Measurements from ENCODE around the gene RAD51B.
"Not testable (repeated sequence)": the region's sequence is repeated elsewhere in the genome, so short reads cannot be mapped to it uniquely, and the experiment has no call there.

RAD51B gene

GRCh38 chr14:68181519-68182326, 362.1 kb downstream of the RAD51B start:
- no peak overlapping the region for H3K4me3 ChIP-seq (replicated peaks in 1 of 2; ENCODE audit: low read depth in 2 of 2, low read length in 2 of 2)
- TF ChIP-seq, protein P1, sequence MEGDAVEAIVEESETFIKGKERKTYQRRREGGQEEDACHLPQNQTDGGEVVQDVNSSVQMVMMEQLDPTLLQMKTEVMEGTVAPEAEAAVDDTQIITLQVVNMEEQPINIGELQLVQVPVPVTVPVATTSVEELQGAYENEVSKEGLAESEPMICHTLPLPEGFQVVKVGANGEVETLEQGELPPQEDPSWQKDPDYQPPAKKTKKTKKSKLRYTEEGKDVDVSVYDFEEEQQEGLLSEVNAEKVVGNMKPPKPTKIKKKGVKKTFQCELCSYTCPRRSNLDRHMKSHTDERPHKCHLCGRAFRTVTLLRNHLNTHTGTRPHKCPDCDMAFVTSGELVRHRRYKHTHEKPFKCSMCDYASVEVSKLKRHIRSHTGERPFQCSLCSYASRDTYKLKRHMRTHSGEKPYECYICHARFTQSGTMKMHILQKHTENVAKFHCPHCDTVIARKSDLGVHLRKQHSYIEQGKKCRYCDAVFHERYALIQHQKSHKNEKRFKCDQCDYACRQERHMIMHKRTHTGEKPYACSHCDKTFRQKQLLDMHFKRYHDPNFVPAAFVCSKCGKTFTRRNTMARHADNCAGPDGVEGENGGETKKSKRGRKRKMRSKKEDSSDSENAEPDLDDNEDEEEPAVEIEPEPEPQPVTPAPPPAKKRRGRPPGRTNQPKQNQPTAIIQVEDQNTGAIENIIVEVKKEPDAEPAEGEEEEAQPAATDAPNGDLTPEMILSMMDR (IDR thresholded peaks at IDR 0.05; ENCODE audit: low read depth, low read length), result no peak
- peak; percentile 62 to 67 for DNase-seq (ENCODE audit: low read depth in 2 of 2)

- DNase-seq (ENCODE audit: low read depth in 2 of 2), result no peak
- TF ChIP-seq, protein P1 (IDR thresholded peaks at IDR 0.05; ENCODE audit: low read depth, low read length), result no peak
- H3K4me3 ChIP-seq (replicated peaks in 1 of 2; ENCODE audit: low read depth in 2 of 2, low read length in 2 of 2), result no peak overlapping the region
These were observed 362.9 kb downstream of the RAD51B start for GRCh38 chr14:68182492-68182891.

DNA sequence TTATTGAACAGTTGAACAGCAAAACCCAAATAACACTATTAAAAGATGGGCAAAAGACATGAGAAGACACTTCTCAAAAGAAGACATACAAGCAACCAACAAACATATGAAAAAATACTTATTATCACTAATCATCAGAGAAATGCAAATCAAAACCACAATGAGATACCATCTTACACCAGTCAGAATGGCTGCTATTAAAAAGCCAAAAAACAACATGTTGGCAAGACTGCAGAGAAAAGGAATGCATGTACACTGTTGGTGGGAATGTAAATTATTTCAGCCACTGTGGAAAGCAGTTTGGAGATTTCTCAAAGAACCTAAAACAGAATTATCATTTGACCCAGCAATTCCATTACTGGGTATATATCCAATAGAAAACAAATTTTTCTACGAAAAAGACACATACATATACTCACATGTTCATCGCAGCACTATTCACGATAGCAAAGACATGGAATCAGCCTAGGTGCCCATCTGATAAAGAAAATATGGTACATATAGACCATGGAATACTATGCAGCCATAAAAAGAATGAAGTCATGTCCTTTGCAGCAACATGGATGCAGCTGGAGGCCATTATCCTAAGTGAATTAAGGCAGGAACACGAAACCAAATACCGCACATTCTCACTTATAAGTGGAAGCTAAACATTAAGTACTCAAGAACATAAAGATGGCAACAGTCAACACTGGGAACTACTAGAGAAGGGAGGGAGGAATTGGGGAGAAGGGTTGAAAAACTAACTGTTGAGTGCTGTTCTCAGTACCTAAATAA, 367.1 kb downstream of the RAD51B start:
- H3K4me3 ChIP-seq (replicated peaks in 1 of 2; ENCODE audit: low read depth in 2 of 2, low read length in 2 of 2), result not testable (repeated sequence)
- DNase-seq (ENCODE audit: low read depth in 2 of 2), result peak; percentile 47 to 50

- TF ChIP-seq, protein P1 (IDR thresholded peaks at IDR 0.05; ENCODE audit: low read depth, low read length), result no peak
- DNase-seq (ENCODE audit: low read depth in 2 of 2), result no peak
- no peak overlapping the region for H3K4me3 ChIP-seq (replicated peaks in 1 of 2; ENCODE audit: low read depth in 2 of 2, low read length in 2 of 2)
These were observed 368.6 kb downstream of the RAD51B start for GRCh38 chr14:68188174-68188573.

DNA sequence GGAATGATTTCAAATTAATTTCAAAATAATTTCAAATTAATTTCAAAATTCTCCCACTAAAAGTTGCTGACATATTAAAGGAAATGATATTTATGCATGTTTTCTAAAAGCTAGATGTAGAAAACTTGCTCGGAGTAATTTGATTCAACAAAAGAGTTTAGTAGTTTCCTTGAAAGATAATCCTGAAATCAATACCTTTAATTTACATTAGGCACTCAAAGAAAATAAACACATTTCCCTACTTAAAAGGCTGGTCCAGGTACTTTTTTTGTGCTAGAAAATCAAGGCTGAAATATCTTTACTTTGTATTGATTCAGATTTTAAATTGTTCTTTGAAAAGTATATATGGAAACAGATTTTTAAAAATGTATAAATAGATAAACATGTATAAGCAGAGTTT, 370.5 kb downstream of the RAD51B start:
- DNase-seq (ENCODE audit: low read depth in 2 of 2), result no peak
- TF ChIP-seq, protein P1 (IDR thresholded peaks at IDR 0.05; ENCODE audit: low read depth, low read length), result no peak
- H3K4me3 ChIP-seq (replicated peaks in 1 of 2; ENCODE audit: low read depth in 2 of 2, low read length in 2 of 2), result no peak overlapping the region

DNA sequence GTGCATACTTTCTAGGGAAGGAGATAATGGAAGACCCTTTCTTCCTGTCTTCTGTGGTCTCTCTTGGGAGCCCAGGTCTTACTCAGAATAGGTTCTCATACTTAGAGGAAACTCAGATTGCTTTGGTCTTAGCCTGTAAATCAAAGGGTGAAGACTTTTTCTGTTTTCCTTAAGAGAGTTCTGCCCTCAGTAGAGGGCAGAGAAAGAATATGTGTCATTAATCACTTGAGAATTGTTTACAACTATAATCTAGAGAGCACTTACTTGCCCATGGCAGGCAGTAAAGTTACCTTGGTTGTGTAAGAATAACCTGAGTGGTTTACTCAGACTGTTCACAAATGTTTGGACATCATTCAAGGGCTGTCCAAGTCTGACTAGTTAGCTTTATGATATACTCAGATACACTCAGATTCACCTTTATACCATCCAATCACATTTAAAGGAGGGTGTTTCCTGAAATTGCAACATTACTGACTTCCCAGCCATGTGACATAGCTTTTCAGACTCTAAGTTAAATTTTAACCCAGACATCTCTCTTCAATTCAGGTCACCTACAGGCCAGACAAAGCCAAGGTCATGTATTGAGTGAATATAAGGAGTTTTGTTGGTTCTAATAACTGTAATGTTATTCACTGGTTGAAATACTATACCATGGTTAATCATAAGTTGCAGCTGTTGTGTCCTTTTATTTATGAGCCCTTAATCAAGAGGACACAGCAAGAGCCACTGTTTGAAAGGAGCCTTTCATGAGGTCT, 372.2 kb downstream of the RAD51B start:
- peak; percentile 51 to 58 for DNase-seq (ENCODE audit: low read depth in 2 of 2)
- TF ChIP-seq, protein P1 (IDR thresholded peaks at IDR 0.05; ENCODE audit: low read depth, low read length), result no peak

GRCh38 chr14:68192935-68193334, 373.4 kb downstream of the RAD51B start:
- no peak overlapping the region for H3K4me3 ChIP-seq (replicated peaks in 1 of 2; ENCODE audit: low read depth in 2 of 2, low read length in 2 of 2)
- no peak for DNase-seq (ENCODE audit: low read depth in 2 of 2)
- TF ChIP-seq, protein P1 (IDR thresholded peaks at IDR 0.05; ENCODE audit: low read depth, low read length), result no peak

More for the DNA sequence above, 372.2 kb downstream of the RAD51B start:
- no peak overlapping the region for H3K4me3 ChIP-seq (replicated peaks in 1 of 2; ENCODE audit: low read depth in 2 of 2, low read length in 2 of 2)

All from cardiac fibroblast (primary cell).